ENCODE measurements around the gene AFF3.
"Not testable (repeated sequence)": the region's sequence is repeated elsewhere in the genome, so short reads cannot be mapped to it uniquely, and the experiment has no call there.

The AFF3 gene

GRCh38 chr2:99663641-99664040, 478.7 kb downstream of the AFF3 start:
- Histone ChIP-seq H3K79me2 (ENCODE audit: insufficient read depth, low read length) (no peaks in the 10 kb centered on the region), H3F3A (ENCODE audit: insufficient read depth, low read length) (no peaks in the 10 kb centered on the region), H3K9me2 (ENCODE audit: low read depth, low read length) (no peaks in the 10 kb centered on the region), H2AFZ (ENCODE audit: low read length) (no peak overlapping the region), H3K4me2 (ENCODE audit: low read length) (no peak overlapping the region), H3K27ac (ENCODE audit: low read depth, low read length, poor library complexity, severe bottlenecking) (no peak overlapping the region), H3K4me1 (ENCODE audit: insufficient read depth, low read length, severe bottlenecking) (no peaks in the 10 kb centered on the region), H3K27me3 (ENCODE audit: insufficient read depth, low read length) (no peaks in the 10 kb centered on the region), H3K36me3 (ENCODE audit: insufficient read depth, low read length) (peaks cover 66% of the 10 kb centered on the region), H3K4me3 (ENCODE audit: low read depth, low read length, poor library complexity, severe bottlenecking) (no peak overlapping the region), H3K9ac (ENCODE audit: low read length) (no peak overlapping the region), H3K9me3 (ENCODE audit: low read length) (0 out of 2 replicates have a peak, but pooled peaks cover 5% of the 10 kb centered on the region), H4K20me1 (ENCODE audit: insufficient read depth, low read length) (no peaks in the 10 kb centered on the region)
- TF ChIP-seq EZH2 (IDR thresholded peaks at IDR 0.05; ENCODE audit: borderline replicate concordance, low read length) (no peak), CTCF (IDR thresholded peaks at IDR 0.05; ENCODE audit: low read length) (no peak)

- H4K20me1 ChIP-seq (ENCODE audit: insufficient read depth, low read length) = no peaks in the 10 kb centered on the region
- H3K4me3 ChIP-seq (ENCODE audit: low read depth, low read length, poor library complexity, severe bottlenecking) = no peak overlapping the region
- no peaks in the 10 kb centered on the region for H3K9me2 ChIP-seq (ENCODE audit: low read depth, low read length)
- H3K36me3 ChIP-seq (ENCODE audit: insufficient read depth, low read length) = peaks cover 69% of the 10 kb centered on the region
- no peaks in the 10 kb centered on the region for H3F3A ChIP-seq (ENCODE audit: insufficient read depth, low read length)
- no peak overlapping the region for H3K4me2 ChIP-seq (ENCODE audit: low read length)
- TF ChIP-seq EZH2 (IDR thresholded peaks at IDR 0.05; ENCODE audit: borderline replicate concordance, low read length) = no peak
- TF ChIP-seq CTCF (IDR thresholded peaks at IDR 0.05; ENCODE audit: low read length) = no peak
- H3K9ac ChIP-seq (ENCODE audit: low read length) = no peak overlapping the region
- H3K27me3 ChIP-seq (ENCODE audit: insufficient read depth, low read length) = no peaks in the 10 kb centered on the region
- H3K9me3 ChIP-seq (ENCODE audit: low read length) = 0 out of 2 replicates have a peak, but pooled peaks cover 5% of the 10 kb centered on the region
- H3K4me1 ChIP-seq (ENCODE audit: insufficient read depth, low read length, severe bottlenecking) = no peaks in the 10 kb centered on the region
- H3K79me2 ChIP-seq (ENCODE audit: insufficient read depth, low read length) = no peaks in the 10 kb centered on the region
- no peak overlapping the region for H3K27ac ChIP-seq (ENCODE audit: low read depth, low read length, poor library complexity, severe bottlenecking)
- no peak overlapping the region for H2AFZ ChIP-seq (ENCODE audit: low read length)
Measured at GRCh38 chr2:99662761-99663341, 479.5 kb downstream of the AFF3 start.

- H3K79me2 ChIP-seq (ENCODE audit: insufficient read depth, low read length); H3K27me3 ChIP-seq (ENCODE audit: insufficient read depth, low read length): not testable (repeated sequence)
Measured at GRCh38 chr2:99661761-99662160, 480.6 kb downstream of the AFF3 start.

More at GRCh38 chr2:99661761-99662160, 480.6 kb downstream of the AFF3 start:
- not testable (repeated sequence) for H3K4me3 ChIP-seq (ENCODE audit: low read depth, low read length, poor library complexity, severe bottlenecking); H3K4me2 ChIP-seq (ENCODE audit: low read length); H2AFZ ChIP-seq (ENCODE audit: low read length); H3K27ac ChIP-seq (ENCODE audit: low read depth, low read length, poor library complexity, severe bottlenecking); H3K4me1 ChIP-seq (ENCODE audit: insufficient read depth, low read length, severe bottlenecking); H3K9me2 ChIP-seq (ENCODE audit: low read depth, low read length); H3K9me3 ChIP-seq (ENCODE audit: low read length); H3F3A ChIP-seq (ENCODE audit: insufficient read depth, low read length); H3K9ac ChIP-seq (ENCODE audit: low read length); H4K20me1 ChIP-seq (ENCODE audit: insufficient read depth, low read length)
- peaks cover 69% of the 10 kb centered on the region for H3K36me3 ChIP-seq (ENCODE audit: insufficient read depth, low read length)

Data from OCI-LY1 (cell line).